GM12878 (cell line): Measurements from ENCODE around the gene NFATC1. TPM values are rescaled to one million over a fixed set of nuclear protein-coding genes. Genes with fewer than 3 reads are reported as not detected.

Source experiments
- ATAC-seq: fragments of 200-7000 bp; cut with Tn5 transposase; 3 replicates; pipeline ENCODE4 v1.9.1; 2020; ENCODE audit warnings: mild to moderate bottlenecking, moderate library complexity
- BruUV-seq: library from RNA; stranded (reverse); fragments of 400-500 nt; replicated peaks from 2 replicates; lab custom pipeline; 2021; lab: Mats Ljungman, UMichigan
- CTCF ChIA-PET: fragments of 300-600 bp; sonication (Branson Sonifier 250); formaldehyde crosslinking; extraction: SDS; loops from one replicate; lab custom pipeline; 2021; ENCODE audit warnings: inconsistent platforms; lab: Yijun Ruan, JAX
- POLR2A ChIA-PET: fragments of 350-600 bp; formaldehyde crosslinking; extraction: SDS; loops from one replicate; lab custom pipeline; 2021; ENCODE audit warnings: inconsistent platforms; lab: Charles Lee
- RAD21 ChIA-PET: fragments of 300-600 bp; sonication (Branson Sonifier 250); formaldehyde crosslinking; loops from one replicate; lab custom pipeline; 2023; ENCODE audit warnings: antibody characterized with exemption; ENCODE audit not compliant: unreplicated experiment; lab: Charles Lee
- SMC1A ChIA-PET: fragments of 300-600 bp; sonication (Branson Sonifier 250); formaldehyde crosslinking; loops from one replicate; lab custom pipeline; 2023; ENCODE audit not compliant: unreplicated experiment, uncharacterized antibody; lab: Charles Lee
- DNase-seq: peaks from one replicate; pipeline ENCODE4 v3.0.0-alpha.2; 2011; ENCODE audit warnings: low read depth, low spot score
- FAIRE-seq: peaks from 3 replicates; lab custom pipeline; 2011; peaks lifted over from hg19 to GRCh38; lab: Jason Lieb, UNC
- H2AFZ ChIP-seq: 2 replicates; pipeline ENCODE4 v1.6.0; 2011; ENCODE audit warnings: low read depth, low read length, control low read depth; ENCODE audit not compliant: control insufficient read depth
- H3K27ac ChIP-seq: 2 replicates; pipeline ENCODE4 v1.5.1; 2011; ENCODE audit warnings: control low read depth; ENCODE audit not compliant: control insufficient read depth, insufficient read depth
- H3K27me3 ChIP-seq, 2 experiments: replicated peaks in 1 of 2; 2 replicates each; pipeline versions ENCODE4 v1.6.0 to v1.6.1; 2011; ENCODE audit warnings: low read length in 1 of 2; ENCODE audit not compliant: control insufficient read depth in 2 of 2, insufficient read depth in 2 of 2
- H3K36me3 ChIP-seq, 2 experiments: 2 replicates each; pipeline ENCODE4 v1.5.1; 2011; ENCODE audit warnings: low read length in 1 of 2; ENCODE audit not compliant: control insufficient read depth in 2 of 2, insufficient read depth in 2 of 2
- H3K4me1 ChIP-seq: 2 replicates; pipeline ENCODE4 v1.6.1; 2011; ENCODE audit warnings: mild to moderate bottlenecking, low read length, moderate library complexity, mixed read lengths; ENCODE audit not compliant: control insufficient read depth, insufficient read depth
- H3K4me2 ChIP-seq: 2 replicates; pipeline ENCODE4 v1.6.0; 2011; ENCODE audit warnings: control low read depth; ENCODE audit not compliant: control insufficient read depth, insufficient read depth
- H3K4me3 ChIP-seq: fragments of 200-600 bp; sonication (generic); 2 replicates; pipeline ENCODE4 v1.5.1; 2016
- H3K79me2 ChIP-seq: 2 replicates; pipeline ENCODE4 v1.6.0; 2011; ENCODE audit warnings: low read length; ENCODE audit not compliant: control insufficient read depth, insufficient read depth
- H3K9ac ChIP-seq: 2 replicates; pipeline ENCODE4 v1.8.0; 2011; ENCODE audit warnings: low read length, control low read depth, mixed read lengths; ENCODE audit not compliant: control insufficient read depth, insufficient read depth
- H3K9me3 ChIP-seq: replicated peaks from 3 replicates; pipeline ENCODE4 v1.5.1; 2011; ENCODE audit warnings: mild to moderate bottlenecking, low read length; ENCODE audit not compliant: control insufficient read depth, insufficient read depth
- H4K20me1 ChIP-seq: 2 replicates; pipeline ENCODE4 v1.6.0; 2011; ENCODE audit not compliant: control insufficient read depth, insufficient read depth
- CHD2 ChIP-seq: IDR thresholded peaks from 2 replicates; pipeline ENCODE4 v1.6.1; 2011; ENCODE audit warnings: low read depth, low read length, improper control_type of control experiment, borderline replicate concordance
- MTA3 ChIP-seq: IDR thresholded peaks from 2 replicates; pipeline ENCODE4 v1.6.1; 2012; ENCODE audit warnings: low read length, inconsistent platforms, borderline replicate concordance
- RUNX3 ChIP-seq: IDR thresholded peaks from 2 replicates; pipeline ENCODE4 v1.6.1; 2012; ENCODE audit warnings: low read length, inconsistent platforms
- ZNF217 ChIP-seq: fragments of 450-650 bp; IDR thresholded peaks from 2 replicates; pipeline ENCODE4 v1.6.1; 2017; ENCODE audit warnings: antibody characterized with exemption, mild to moderate bottlenecking
- WGBS: methylation state at CpG from one replicate; pipeline ENCODE4 v1.1.6; 2016; ENCODE audit warnings: low lambda C conversion rate; ENCODE audit not compliant: insufficient replicate concordance, insufficient coverage; ENCODE audit errors: missing lambda C conversion rate; 5-methylcytosine and 5-hydroxymethylcytosine counted together
- in situ Hi-C: fragments of 300-500 bp; cut with MboI; formaldehyde crosslinking; loops from 9 replicates; pipeline ENCODE4 v1.14.3; 2018; ENCODE audit warnings: mixed read lengths
- intact Hi-C: fragments of 100-400 bp; cut with micrococcal nuclease; formaldehyde crosslinking; loops from one replicate; pipeline ENCODE4 v1.14.2; 2022; ENCODE audit not compliant: unreplicated experiment
- polyA plus RNA-seq, 11 experiments: library from polyadenylated mRNA; depleted of rRNA in 4 of 11; unstranded in 6 of 11; stranded (reverse) in 5 of 11; fragments of >200 nt; fragmentation: Nextera tagmentation in 4 of 11; fragmentation: Illumina TruSeq in 1 of 11; extraction: Ambion mirVana in 4 of 11; extraction: Trizol in 1 of 11; gene quantifications; 1 replicate in 1 of 11; 2 replicates in 10 of 11; pipeline versions ENCODE4 v1.2.1 to v1.2.3, GENCODE V29; 2011 to 2016; ENCODE audit warnings: inconsistent platforms in 2 of 11, missing spikeins in 2 of 11, low read depth in 1 of 11
- total RNA-seq, 4 experiments: library from RNA; depleted of rRNA in 3 of 4; stranded (reverse); fragments of >200 nt in 3 of 4; fragmentation: Illumina TruSeq in 1 of 4; extraction: Trizol in 1 of 4; gene quantifications; 2 replicates each; pipeline versions ENCODE4 v1.2.1 to v1.2.3, GENCODE V29; 2013 to 2021
- TF ChIP-seq, protein P1 (sequence below): fragments of 450-650 bp; IDR thresholded peaks from 2 replicates; pipeline ENCODE4 v1.6.1; 2016; ENCODE audit warnings: mild to moderate bottlenecking
- TF ChIP-seq, protein P2 (sequence below): IDR thresholded peaks from 2 replicates; pipeline ENCODE4 v1.6.1; 2012; ENCODE audit warnings: improper control_type of control experiment, low read depth, low read length; ENCODE audit not compliant: insufficient replicate concordance
- TF ChIP-seq, protein P3 (sequence below): IDR thresholded peaks from 2 replicates; pipeline ENCODE4 v1.6.1; 2011; ENCODE audit warnings: borderline replicate concordance, low read depth, mild to moderate bottlenecking, moderate library complexity, low read length; ENCODE audit not compliant: insufficient read depth, poor library complexity, severe bottlenecking
- TF ChIP-seq, protein P4 (sequence below): fragments of 450-650 bp; IDR thresholded peaks from 2 replicates; pipeline ENCODE4 v1.6.1; 2017; ENCODE audit warnings: antibody characterized with exemption, mild to moderate bottlenecking, moderate library complexity
- TF ChIP-seq, protein P5 (sequence below): fragments of 450-650 bp; formaldehyde crosslinking; IDR thresholded peaks from 2 replicates; pipeline ENCODE4 v1.4.0; 2022; ENCODE audit warnings: mild to moderate bottlenecking, moderate library complexity

Gene NFATC1
- total and polyA plus RNA-seq, 10 of the 15 experiments (the other 5 are each of a cell fraction or from before 2014, with no cell fraction given), result 0.84 to 20.8 (median 5.1) TPM

DNA sequence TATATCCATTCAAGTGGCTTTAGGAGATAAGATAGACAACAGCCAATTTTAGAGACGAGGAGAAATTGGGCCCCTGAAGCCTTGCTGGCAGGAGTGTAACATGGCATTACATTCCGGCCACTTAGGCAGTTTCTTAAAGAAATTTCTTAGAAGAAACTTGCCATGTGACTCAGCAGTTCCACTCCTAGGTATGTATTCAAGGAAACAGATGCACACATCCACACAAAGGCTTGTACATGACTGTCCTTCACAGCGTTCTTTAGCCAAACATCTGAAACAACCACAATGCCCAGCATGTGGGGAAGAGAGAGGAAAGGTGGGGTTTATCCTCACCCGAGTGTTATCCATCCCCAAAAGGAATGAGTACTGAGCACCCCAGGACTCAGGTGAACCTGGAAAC lies 107.1 kb downstream of the NFATC1 start:
- Histone ChIP-seq H3K27me3 (no peaks in the 10 kb centered on the region), H3K36me3 (no peaks in the 10 kb centered on the region), H3K4me1 (peaks cover 21% of the 10 kb centered on the region), H3K9me3 (peaks cover 12% of the 10 kb centered on the region), H4K20me1 (no peaks in the 10 kb centered on the region), H3K27ac (no peak overlapping the region), H3K4me2 (no peak overlapping the region), H3K9ac (no peak overlapping the region), H3K79me2 (no peaks in the 10 kb centered on the region), H2AFZ (no peak overlapping the region), H3K4me3 (no peak overlapping the region)
- POLR2A ChIA-PET, result no interaction called here
- RAD21 ChIA-PET, result no interaction called here
- FAIRE-seq (no peak), ATAC-seq (no peak), DNase-seq (no peak)
- SMC1A ChIA-PET, result no interaction called here
- TF ChIP-seq ZNF217 (no peak), MTA3 (no peak), CHD2 (no peak), RUNX3 (no peak)
- TF ChIP-seq, protein P1, sequence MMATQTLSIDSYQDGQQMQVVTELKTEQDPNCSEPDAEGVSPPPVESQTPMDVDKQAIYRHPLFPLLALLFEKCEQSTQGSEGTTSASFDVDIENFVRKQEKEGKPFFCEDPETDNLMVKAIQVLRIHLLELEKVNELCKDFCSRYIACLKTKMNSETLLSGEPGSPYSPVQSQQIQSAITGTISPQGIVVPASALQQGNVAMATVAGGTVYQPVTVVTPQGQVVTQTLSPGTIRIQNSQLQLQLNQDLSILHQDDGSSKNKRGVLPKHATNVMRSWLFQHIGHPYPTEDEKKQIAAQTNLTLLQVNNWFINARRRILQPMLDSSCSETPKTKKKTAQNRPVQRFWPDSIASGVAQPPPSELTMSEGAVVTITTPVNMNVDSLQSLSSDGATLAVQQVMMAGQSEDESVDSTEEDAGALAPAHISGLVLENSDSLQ, result no peak
- TF ChIP-seq, protein P2, sequence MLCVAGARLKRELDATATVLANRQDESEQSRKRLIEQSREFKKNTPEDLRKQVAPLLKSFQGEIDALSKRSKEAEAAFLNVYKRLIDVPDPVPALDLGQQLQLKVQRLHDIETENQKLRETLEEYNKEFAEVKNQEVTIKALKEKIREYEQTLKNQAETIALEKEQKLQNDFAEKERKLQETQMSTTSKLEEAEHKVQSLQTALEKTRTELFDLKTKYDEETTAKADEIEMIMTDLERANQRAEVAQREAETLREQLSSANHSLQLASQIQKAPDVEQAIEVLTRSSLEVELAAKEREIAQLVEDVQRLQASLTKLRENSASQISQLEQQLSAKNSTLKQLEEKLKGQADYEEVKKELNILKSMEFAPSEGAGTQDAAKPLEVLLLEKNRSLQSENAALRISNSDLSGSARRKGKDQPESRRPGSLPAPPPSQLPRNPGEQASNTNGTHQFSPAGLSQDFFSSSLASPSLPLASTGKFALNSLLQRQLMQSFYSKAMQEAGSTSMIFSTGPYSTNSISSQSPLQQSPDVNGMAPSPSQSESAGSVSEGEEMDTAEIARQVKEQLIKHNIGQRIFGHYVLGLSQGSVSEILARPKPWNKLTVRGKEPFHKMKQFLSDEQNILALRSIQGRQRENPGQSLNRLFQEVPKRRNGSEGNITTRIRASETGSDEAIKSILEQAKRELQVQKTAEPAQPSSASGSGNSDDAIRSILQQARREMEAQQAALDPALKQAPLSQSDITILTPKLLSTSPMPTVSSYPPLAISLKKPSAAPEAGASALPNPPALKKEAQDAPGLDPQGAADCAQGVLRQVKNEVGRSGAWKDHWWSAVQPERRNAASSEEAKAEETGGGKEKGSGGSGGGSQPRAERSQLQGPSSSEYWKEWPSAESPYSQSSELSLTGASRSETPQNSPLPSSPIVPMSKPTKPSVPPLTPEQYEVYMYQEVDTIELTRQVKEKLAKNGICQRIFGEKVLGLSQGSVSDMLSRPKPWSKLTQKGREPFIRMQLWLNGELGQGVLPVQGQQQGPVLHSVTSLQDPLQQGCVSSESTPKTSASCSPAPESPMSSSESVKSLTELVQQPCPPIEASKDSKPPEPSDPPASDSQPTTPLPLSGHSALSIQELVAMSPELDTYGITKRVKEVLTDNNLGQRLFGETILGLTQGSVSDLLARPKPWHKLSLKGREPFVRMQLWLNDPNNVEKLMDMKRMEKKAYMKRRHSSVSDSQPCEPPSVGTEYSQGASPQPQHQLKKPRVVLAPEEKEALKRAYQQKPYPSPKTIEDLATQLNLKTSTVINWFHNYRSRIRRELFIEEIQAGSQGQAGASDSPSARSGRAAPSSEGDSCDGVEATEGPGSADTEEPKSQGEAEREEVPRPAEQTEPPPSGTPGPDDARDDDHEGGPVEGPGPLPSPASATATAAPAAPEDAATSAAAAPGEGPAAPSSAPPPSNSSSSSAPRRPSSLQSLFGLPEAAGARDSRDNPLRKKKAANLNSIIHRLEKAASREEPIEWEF, result no peak
- TF ChIP-seq, protein P3, sequence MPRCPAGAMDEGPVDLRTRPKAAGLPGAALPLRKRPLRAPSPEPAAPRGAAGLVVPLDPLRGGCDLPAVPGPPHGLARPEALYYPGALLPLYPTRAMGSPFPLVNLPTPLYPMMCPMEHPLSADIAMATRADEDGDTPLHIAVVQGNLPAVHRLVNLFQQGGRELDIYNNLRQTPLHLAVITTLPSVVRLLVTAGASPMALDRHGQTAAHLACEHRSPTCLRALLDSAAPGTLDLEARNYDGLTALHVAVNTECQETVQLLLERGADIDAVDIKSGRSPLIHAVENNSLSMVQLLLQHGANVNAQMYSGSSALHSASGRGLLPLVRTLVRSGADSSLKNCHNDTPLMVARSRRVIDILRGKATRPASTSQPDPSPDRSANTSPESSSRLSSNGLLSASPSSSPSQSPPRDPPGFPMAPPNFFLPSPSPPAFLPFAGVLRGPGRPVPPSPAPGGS, result no peak
- TF ChIP-seq, protein P4, sequence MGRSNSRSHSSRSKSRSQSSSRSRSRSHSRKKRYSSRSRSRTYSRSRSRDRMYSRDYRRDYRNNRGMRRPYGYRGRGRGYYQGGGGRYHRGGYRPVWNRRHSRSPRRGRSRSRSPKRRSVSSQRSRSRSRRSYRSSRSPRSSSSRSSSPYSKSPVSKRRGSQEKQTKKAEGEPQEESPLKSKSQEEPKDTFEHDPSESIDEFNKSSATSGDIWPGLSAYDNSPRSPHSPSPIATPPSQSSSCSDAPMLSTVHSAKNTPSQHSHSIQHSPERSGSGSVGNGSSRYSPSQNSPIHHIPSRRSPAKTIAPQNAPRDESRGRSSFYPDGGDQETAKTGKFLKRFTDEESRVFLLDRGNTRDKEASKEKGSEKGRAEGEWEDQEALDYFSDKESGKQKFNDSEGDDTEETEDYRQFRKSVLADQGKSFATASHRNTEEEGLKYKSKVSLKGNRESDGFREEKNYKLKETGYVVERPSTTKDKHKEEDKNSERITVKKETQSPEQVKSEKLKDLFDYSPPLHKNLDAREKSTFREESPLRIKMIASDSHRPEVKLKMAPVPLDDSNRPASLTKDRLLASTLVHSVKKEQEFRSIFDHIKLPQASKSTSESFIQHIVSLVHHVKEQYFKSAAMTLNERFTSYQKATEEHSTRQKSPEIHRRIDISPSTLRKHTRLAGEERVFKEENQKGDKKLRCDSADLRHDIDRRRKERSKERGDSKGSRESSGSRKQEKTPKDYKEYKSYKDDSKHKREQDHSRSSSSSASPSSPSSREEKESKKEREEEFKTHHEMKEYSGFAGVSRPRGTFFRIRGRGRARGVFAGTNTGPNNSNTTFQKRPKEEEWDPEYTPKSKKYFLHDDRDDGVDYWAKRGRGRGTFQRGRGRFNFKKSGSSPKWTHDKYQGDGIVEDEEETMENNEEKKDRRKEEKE, result no peak
- TF ChIP-seq, protein P5, sequence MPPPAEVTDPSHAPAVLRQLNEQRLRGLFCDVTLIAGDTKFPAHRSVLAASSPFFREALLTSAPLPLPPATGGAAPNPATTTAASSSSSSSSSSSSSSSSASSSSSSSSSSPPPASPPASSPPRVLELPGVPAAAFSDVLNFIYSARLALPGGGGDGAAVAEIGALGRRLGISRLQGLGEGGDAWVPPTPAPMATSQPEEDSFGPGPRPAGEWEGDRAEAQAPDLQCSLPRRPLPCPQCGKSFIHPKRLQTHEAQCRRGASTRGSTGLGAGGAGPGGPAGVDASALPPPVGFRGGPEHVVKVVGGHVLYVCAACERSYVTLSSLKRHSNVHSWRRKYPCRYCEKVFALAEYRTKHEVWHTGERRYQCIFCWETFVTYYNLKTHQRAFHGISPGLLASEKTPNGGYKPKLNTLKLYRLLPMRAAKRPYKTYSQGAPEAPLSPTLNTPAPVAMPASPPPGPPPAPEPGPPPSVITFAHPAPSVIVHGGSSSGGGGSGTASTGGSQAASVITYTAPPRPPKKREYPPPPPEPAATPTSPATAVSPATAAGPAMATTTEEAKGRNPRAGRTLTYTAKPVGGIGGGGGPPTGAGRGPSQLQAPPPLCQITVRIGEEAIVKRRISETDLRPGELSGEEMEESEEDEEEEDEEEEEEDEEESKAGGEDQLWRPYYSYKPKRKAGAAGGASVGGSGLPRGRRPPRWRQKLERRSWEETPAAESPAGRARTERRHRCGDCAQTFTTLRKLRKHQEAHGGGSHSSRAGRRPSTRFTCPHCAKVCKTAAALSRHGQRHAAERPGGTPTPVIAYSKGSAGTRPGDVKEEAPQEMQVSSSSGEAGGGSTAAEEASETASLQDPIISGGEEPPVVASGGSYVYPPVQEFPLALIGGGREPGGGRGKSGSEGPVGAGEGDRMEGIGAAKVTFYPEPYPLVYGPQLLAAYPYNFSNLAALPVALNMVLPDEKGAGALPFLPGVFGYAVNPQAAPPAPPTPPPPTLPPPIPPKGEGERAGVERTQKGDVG (CRISPR knock-in tag), result no peak
- WGBS, result 31% methylated on average over 4 of the region's 4 CpGs
- in situ Hi-C loops, result loop anchor here (5.0 kb wide), 1 partner anchor 35 kb away; no protein-coding TSS in a partner anchor
- no TSS peak for BruUV-seq
- CTCF ChIA-PET, result interaction anchor here (0.6 kb wide), 1 partner anchor 475 kb away, joined by 3 read pairs; no protein-coding TSS in a partner anchor
- intact Hi-C loops, result no loop called here
